Mammary epithelial cell (primary cell): ENCODE results near the gene AGAP5.

Source experiments
- EZH2 ChIP-seq: IDR thresholded peaks from 2 replicates; pipeline ENCODE4 v1.6.1; 2012; ENCODE audit warnings: low read length, inconsistent platforms, borderline replicate concordance
- TF ChIP-seq, protein P1 (sequence below), 2 donors: IDR thresholded peaks in 1 of 2; conservative IDR thresholded peaks in 1 of 2; 2 replicates each; pipeline ENCODE4 v1.5.1; 2011 to 2012; ENCODE audit warnings: inconsistent platforms in 2 of 2, low read length in 2 of 2, mild to moderate bottlenecking in 2 of 2, control low read depth in 1 of 2, low read depth in 1 of 2; ENCODE audit not compliant: insufficient read depth in 1 of 2; ENCODE audit errors: extremely low read depth in 1 of 2

DNA sequence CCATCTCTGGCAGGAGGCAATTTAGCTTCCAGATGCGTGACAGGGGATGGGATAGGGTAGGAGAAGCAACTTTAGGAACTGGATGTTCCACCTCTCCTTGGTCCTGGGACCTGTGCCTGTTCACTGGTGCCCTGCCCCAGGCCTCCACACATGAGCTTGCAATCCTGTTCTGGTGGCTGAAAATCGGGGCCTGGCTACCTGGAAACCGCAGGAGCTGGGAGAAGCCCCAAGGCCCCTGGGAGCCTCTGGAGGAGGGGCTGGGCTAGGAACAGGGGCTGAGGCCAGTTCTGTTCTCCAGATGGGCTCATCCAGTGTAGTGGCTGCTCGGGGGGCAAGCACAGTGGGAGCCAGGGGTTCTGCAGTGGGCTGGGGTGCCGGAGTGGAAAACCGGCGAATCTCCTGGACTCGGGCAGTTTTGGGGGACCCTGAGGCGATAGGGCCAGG is 51.3 kb downstream of the AGAP5 start:
- TF ChIP-seq, protein P1, sequence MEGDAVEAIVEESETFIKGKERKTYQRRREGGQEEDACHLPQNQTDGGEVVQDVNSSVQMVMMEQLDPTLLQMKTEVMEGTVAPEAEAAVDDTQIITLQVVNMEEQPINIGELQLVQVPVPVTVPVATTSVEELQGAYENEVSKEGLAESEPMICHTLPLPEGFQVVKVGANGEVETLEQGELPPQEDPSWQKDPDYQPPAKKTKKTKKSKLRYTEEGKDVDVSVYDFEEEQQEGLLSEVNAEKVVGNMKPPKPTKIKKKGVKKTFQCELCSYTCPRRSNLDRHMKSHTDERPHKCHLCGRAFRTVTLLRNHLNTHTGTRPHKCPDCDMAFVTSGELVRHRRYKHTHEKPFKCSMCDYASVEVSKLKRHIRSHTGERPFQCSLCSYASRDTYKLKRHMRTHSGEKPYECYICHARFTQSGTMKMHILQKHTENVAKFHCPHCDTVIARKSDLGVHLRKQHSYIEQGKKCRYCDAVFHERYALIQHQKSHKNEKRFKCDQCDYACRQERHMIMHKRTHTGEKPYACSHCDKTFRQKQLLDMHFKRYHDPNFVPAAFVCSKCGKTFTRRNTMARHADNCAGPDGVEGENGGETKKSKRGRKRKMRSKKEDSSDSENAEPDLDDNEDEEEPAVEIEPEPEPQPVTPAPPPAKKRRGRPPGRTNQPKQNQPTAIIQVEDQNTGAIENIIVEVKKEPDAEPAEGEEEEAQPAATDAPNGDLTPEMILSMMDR (conservative IDR thresholded peaks at IDR 0.05 in 1 of 2, IDR thresholded peaks at IDR 0.05 in 1 of 2; ENCODE audit: extremely low read depth in 1 of 2, insufficient read depth in 1 of 2, low read depth in 1 of 2, low read length in 2 of 2): no peak
- TF ChIP-seq EZH2: no peak
